HTR-8/SVneo (cell line): ENCODE measurements around the gene KCNT1.

Source experiments
- DNase-seq: peaks from one replicate; pipeline ENCODE4 v3.0.0; 2011; ENCODE audit warnings: low spot score, mixed read lengths; ENCODE audit not compliant: insufficient read length
- FAIRE-seq: peaks from 2 replicates; lab custom pipeline; 2011; peaks lifted over from hg19 to GRCh38; lab: Jason Lieb, UNC

Gene KCNT1

DNA sequence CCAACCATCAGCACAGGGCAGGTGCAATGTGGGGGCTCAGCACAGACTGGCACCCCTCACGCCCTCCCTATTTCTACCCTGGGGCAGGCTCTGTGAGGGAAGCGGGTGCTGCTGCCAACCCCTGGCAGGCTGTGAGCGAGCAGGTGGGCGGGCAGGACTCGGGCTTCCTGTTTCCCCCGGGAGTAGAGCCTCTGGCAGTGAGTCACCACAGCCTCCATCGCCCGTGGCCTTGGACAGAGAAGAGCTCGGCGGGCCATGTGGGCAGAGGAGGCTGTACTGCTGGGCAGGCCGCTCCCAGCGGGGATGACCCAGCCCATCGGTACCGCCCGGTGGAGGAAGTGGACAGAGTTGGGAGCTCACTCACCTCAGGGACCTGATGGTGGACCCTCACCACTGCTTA is 16.6 kb downstream of the KCNT1 start:
- FAIRE-seq: no peak
- DNase-seq: peak; percentile 60

DNA sequence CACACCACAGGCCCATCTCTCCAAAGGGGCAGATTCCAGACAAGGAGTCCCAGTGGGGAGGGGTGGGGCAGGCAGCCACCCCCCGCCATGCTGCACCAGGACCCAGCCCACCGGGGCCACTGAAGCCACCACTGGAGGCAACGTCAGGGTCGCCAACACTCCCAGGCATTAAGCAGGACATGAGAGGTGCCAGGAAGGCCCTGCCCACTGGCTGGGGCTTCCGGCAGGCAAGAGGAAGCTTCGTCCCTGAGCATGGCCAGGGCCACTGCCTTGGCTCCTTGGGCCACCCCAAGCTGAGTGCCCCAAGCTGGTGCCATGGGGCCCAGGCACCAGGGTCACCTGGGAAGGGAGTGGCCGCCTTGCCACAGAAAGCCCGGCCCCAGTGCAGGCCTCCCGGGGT is 17.5 kb downstream of the KCNT1 start:
- DNase-seq: no peak
- FAIRE-seq: no peak

DNA sequence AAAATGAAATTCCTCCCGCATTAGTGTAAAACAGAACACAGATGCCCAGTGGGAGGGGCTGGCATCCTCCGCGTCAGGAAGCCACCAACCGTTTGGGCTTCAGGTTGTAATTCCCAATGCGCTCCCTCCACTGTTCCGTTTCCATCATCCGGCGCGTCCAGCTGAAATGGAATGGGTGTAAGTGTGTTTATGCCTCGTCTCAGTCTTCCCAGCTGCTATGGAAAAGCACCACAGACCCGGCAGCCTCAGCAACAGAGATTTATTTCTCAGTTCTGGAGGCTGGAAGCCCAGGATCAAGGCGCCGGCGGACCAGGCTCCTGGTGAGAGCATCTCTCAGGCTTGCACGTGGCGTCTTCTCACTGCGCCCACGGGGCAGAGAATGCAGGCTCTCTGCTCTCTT is 20.4 kb downstream of the KCNT1 start:
- FAIRE-seq (no peak), DNase-seq (no peak)

DNA sequence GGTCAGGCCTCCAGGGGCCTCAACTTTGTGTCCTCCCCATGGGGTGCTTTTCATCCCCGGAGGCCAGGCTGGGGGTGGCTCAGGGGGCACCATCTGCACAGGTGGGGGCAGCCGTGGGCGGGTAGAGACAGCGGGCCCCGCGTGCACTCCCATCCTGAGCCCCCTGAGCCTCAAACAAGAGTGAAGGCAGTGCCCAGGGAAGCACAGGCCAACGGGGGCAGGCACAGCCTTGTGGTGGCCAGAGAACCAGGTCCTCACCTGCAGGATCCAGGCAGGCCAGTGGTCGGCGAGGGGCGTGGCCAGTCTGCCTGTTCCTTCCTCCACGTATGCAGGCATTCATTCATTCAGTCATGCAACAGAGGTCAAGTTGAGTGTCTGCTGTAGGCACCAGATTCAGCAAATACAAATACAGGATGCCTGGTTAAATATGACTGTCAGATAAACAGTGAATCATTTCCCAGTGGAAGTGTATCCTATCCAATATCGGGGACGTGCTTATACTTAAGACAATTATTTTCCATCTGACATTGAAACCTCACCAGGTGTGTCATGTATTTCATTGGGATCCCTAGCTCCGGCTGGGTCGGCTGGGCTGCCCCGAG is 22.3 kb downstream of the KCNT1 start:
- DNase-seq: no peak
- no peak for FAIRE-seq

DNA sequence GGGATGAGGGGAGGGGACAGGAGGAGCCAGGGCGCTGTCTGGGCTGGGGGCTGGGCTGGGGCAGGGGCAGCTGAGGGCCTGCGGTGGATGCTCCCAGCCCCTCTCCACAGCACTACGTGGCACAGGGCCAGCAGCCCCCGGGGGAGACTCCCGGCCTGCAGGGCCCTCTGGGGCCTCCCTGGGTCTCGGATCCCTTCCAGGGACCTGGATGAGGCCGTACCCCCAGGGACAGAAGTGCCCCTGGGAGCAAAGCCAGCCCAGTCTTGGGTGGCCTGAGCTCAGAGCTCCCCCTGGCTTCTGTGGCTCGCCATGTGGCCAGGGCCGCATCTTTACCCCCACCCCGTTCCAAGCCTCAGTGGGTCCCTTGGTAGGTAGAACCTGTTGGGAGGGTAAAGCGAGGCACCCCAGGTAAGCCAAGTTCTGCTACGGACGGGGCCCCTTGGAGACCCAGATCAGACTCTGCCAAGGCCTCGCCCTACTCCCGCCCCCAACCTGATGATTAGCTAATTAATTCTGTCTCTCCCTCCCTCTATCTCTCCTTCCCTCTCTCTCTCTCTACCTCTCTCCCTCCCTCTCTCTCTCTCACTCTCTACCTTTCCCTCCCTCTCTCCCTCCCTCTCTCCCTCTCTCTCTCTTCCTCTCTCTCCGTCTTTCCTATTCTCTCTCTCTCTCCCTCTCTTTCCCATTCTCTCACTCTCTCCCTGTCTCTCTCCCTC is 24.3 kb downstream of the KCNT1 start:
- no peak for DNase-seq
- no peak for FAIRE-seq

DNA sequence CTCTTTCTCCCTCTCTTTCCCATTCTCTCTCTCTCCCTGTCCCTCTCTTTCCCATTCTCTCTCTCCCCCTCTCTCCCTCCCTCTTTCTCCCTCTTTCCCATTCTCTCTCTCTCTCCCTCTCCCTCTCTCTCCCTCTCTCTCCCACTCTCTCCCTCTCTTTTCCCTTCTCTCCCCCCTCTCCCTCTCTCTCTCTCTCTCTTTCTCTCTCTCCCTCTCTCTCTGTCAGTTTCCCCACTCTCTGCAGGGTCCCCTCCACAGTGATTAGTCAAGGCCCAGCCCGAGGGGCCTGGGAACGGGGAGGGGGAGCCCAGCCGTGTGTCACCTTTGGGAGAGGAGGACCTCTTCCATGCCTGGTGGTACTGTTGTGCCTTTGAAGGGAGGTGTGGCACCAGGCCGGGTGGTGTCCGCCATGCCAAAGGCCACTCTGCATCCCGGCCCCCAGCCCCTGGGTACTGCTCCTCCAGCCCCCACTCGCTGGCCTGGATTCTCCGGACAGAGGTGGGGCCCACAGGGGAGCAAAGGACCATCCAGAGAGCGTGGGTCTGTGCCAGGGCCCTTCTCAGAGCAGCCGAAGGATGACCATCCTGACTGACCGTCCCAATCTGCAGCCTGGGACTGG is 25.4 kb downstream of the KCNT1 start:
- FAIRE-seq: no peak

DNA sequence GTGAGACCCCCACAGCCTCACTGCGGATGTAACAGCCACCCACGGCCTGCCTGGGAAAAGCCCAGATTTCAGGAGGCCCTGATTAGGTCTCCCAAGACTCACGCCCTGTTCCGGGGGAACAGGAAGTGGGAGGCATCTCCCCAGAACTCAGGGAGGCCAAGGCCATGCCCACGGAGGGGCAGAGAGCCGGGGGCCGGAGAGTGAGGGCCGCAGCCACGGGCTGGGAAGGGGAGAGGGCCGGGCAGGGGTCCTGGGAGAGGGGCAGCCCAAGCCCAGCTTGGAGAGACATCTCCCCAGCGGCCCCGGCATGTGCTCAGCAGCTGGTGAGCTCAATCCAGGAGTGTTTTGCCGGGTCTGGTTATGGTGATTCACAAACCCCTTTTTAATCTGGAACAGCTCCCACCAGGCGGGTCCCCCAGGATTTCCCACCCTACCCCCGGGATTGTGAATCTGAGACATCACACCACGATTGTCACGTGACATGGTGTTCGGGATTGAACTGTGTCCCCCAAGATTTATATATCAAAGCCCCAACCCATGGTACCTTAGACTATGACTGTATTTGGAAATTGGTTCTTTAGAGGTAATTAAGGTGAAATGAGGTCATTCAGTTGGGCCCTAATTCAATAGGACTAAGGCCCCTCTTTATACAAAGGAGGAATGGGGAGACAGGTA is 26.6 kb downstream of the KCNT1 start:
- DNase-seq (no peak), FAIRE-seq (no peak)

More for the DNA sequence above, 25.4 kb downstream of the KCNT1 start:
- DNase-seq: no peak

DNA sequence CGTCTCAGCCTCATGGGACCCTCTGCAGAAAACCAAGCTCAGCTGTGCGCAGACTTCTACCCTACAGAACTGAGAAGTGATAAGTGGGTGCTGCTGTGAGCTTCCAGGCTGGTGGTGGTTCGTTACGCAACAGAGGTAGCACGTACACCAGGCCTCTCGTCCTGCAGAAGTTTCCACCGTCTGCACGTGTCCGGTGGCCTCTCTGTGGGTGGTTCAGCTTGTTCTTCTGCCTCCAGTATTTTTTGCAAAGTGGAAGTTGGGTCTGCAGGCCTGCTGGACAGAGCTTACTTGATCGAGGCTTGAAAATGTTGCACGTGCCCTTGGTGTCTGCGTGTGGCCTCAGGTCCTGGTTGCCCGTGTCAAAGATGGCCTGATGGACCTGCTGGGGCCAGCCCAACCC is 27.5 kb downstream of the KCNT1 start:
- DNase-seq: no peak
- FAIRE-seq: no peak

DNA sequence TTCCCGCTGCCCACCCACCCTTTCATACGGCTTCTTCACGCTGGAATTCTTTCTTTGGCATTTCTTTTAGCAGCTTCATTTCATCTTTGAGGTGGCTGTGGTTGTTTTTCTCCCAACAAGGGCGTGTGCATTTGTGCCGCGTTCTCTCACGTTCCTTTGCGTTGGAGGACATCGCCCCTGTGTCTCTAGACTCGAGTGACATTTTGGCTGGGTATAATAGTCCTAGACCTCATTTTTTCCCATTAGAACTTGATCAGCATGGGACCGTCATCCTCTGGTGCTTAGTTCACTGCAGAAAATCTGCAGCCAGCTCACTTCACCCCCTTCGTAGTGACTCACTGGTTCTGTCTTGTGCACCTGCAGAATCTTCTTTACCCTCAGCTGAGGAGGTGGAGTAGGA is 29.5 kb downstream of the KCNT1 start:
- no peak for DNase-seq

DNA sequence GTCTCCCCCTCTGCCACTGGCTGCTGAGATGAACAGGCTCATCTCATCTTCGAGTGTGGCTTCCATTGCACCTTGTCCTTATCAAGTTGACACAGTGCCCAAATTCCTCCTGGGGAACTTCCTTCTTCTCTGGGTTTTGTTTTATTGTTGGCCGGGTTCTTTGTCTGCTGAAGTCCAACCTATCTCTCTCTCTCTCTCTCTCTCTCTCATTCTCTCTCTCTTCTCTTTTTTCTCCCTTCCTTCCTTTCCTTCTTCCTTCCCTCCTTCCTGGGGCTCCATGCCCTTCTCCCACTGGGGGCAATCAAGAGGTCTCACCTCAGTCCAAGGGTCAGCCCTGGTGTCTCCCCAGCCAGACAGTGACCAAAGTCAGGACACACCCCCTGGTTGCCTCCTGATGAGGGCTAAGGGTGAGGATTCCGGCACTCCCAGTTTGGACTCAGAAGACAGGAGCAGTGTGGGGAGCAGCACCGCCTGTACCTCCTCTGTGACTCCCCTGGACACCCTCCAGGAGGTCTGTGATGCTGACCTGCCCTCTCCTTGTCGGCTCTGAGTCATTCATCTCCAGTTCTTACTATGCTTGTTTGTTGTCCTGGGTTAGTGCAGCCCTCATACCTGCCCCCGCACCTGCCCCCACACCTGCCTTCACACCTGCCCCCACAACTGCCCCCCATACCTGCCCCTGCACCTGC is 30.7 kb downstream of the KCNT1 start:
- DNase-seq: no peak
- FAIRE-seq: no peak

More for the DNA sequence above, 29.5 kb downstream of the KCNT1 start:
- no peak for FAIRE-seq

DNA sequence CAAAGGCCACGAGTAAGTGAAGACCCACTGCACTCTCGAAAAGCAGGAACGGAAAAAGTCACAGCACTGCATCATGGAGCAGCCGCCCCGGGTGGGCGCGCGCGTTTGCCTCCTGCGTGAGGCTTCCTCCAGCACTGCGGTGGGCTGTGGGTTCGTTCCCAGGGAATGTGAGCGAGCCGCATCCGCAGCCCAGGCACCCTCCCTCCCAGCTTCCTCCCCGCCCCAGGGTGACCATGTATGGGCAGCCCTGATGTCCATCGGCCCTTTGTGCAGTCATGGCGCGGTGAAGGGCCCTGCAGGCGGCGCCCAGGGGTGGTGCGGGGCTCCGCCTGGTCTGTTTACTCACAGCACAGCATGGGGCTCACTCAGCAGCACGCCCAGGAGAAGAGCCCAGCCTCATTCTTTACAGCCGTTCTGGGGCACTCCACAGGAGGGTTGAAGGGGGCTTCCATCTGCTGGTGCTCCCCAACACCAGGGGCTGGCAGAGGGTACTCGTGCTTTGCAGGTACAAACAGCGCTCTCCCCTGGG is 32.7 kb downstream of the KCNT1 start:
- no peak for FAIRE-seq
- DNase-seq: no peak

DNA sequence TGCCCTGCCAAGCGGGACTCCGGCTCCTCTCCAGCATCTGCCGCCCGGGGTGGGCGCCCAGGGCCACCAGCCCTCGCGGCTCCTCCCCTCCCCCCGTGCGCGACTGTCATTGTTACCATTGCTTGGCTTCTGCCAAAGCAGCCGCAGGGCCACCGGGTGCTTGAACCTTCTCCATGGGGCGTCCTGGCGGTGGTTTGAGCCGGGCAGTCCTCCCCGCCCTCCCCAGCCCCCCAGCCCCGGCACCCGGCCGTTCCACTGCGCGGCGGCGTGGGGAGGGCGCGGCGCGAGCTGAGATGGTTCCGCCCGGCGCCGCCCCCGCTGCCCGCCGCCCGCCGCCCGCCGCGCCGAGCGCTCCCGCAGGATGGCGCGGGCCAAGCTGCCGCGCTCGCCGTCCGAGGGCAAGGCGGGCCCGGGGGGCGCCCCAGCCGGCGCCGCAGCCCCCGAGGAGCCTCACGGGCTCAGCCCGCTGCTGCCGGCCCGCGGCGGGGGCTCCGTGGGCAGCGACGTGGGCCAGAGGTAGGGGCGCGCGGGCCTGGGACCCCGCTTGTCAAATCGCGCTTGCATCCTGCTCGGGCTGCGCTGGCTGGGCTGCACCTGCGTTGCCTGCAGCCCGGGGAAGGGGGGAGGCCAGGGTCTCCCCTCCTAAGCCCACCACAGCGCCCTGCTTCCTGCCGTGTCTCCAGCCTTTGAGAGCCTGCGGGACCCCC is 34.4 kb downstream of the KCNT1 start:
- FAIRE-seq (no peak), DNase-seq (no peak)

DNA sequence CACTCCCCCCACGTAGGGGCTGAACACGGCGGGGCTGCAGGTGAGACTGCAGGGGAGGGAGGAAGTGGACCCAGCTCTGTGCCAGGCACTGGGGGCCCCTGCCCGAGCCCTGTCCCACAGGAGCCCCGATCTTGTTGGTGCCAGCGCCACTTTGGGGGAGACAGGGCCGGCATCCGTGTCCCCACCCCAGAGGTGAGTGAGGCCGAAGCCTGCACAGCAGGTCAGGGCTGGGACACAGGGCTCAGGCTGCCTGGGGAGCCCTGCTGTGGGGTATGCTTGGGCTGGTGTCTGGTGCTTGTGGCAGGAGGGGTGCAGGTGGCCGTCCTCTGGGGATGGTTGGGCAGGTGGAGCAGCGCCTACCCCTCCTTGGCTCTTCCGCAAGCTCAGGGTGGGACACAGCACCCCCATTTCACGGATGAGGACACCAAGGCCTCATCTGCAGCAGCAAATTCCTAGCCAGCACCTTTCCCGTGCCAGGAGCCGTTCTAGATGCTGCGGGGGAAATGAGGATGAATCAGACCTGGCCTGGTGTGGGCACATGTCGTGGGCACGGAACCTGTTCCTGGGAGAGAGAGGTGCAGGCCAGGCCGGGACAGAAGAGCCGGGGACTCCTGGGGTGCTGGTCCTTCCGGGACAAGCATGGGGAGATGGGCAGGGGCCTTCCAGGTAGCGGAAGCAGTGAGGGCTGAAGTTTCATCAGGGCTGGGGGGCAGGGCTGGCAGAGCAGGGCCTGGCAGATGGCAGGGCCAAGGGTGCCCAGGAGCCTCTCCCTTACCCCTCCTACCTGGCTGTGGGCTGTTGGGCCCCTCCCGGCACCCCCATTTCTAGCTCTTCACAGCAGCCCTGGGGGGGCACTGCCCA is 35.2 kb downstream of the KCNT1 start:
- DNase-seq (no peak), FAIRE-seq (no peak)

DNA sequence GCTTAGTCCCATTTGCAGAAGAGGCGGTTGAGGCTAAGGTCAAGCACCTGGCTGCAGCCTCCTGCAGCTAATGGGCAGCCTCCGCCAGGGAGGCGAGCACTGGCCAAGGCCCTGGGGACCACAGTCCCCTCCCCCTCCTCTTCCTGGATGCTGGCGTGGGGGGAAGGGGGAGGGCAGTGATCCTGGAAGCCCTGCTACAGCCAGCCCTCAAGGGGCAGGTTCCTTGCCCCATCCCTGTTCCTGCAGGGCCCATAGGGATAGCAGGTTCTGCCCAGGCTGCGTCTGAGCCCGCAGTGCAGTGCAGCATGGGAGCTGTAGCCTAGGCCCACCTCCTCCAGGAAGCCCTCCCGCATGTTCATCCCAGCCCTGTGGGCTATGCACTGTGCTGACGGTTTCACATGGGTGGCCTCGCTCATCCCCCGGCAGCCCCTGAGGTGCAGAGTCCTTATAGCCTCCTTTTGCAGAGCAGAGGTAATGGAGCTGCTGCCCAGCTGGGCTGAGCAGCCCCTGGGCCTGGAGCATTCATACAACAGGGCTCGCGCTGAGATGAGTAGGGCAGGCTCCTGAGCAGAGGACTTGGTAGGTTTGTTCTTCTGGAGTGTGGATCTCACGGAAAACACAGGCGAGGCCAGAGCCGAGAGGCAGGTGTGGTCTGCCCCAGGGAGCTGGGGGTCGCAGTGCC is 36.0 kb downstream of the KCNT1 start:
- DNase-seq (no peak), FAIRE-seq (no peak)

DNA sequence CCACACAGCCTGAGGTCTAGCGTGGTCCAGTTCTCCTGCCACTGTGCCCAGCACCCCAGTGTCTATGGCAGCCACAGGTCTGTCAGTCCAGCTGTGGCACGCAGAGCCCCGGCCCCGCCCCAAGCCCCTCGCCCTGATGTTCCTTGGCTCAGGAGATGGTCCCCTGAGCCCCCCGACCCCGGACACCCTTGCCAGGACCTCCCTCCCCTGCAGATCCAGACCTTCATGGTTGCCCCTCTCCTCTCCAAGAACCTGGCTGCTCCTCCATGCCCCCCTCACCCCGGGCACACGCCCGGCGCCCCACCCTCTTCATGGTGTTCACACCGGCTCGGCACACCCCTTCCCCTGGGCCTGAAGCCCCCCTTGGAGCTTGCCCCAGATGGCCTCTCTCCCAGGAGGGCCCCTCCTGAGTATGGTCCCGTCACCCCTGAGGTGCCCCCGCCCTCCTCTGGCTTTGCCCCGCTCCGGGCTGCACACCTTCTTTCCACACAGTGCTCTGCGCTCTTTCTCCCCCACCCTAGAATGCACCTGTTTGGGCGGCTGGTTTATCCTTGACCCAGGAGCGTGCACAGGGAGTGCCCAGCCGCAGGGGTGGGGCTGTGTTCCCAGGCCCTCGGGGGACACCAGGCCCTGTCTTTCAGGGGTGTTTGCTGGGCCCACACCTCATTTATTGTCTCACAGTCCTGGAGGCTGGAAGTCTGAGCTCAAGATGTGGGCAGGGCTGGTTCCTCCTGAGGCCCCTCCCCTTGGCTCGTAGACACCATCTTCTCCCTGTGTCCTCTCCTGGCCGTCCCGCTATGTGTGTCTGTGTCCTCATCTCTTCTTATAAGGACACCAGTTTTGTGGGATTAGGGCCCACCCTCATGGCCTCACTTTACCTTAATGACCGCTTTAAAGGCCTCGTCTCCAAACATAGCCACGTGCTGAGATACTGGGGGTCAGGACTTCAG is 37.6 kb downstream of the KCNT1 start:
- FAIRE-seq (no peak), DNase-seq (no peak)

DNA sequence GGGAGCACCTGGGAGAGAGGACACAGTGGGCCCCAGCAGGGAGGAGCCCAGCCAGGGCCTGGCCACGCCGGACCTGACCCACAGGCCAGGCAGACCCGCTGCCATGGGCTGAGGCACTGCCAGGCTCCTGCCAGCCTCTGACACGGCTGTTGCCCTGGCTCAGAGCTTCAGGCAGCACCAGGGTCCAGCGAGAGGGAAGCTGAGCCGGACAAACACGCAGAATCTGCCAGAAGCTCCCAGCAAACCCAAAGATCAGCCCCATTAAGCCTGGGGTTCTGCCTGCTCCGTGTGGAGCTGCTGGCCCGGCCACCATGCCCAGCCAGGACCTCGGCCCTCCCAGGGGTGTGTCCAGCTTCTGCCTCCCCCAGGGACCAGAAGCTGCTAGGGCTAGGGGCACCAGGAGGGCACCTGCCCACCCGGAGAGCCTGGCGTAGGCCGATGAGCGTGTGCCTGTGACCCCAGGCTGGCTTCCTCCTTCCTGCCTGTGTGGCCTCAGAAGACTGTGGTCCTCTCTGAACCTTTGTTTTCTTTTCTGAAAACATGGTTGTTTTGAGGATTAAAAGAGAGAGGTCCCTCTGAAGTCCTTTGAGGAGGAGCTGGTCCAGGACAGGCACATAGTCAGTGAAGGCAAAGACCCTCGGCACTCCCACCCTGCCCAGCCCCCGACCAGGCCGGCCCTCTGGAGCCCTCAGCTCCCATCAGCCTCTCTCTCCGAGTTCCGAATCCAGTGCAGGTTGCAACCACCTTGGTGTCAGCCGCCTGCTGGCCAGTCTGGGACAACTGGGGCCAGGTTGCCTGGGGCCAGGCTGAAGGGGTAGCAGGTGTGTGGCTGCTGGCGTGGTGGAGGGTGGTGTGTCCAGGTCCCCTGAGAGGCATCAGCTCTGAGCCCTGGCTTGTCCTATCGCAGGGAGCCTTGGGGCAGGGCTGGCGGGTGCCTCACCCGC is 39.6 kb downstream of the KCNT1 start:
- no peak for DNase-seq
- FAIRE-seq: no peak
